Measurements from ENCODE around the gene NDUFS2. TPM values are rescaled to one million over a fixed set of nuclear protein-coding genes. Genes with fewer than 3 reads are reported as not detected.

The NDUFS2 gene
- total RNA-seq, 2 donors from 2014 or later, result 83.5 to 100.0 TPM

DNA sequence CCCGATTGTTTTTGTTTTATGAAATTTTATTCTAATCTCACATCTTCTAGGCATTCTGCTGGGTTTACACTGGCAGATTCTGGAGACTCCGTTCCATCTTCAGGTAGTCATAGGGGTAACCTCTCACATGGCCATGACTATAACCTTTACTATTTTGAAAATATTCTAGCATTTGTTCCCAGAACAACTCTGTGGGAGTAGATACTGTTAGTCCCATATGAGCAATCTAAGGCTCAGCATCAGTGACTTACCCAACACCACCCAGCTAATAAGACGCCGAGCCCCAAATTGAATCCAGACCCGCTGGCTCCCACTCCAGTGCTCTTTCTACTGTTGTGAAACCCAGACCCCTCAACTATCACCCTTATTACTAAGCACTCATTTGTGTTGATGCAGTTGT is 13.1 kb upstream of the NDUFS2 start:
- no peaks in the 10 kb centered on the region for H3K36me3 ChIP-seq (ENCODE audit: control insufficient read depth, insufficient read depth, low read length)
- TF ChIP-seq, protein P1, sequence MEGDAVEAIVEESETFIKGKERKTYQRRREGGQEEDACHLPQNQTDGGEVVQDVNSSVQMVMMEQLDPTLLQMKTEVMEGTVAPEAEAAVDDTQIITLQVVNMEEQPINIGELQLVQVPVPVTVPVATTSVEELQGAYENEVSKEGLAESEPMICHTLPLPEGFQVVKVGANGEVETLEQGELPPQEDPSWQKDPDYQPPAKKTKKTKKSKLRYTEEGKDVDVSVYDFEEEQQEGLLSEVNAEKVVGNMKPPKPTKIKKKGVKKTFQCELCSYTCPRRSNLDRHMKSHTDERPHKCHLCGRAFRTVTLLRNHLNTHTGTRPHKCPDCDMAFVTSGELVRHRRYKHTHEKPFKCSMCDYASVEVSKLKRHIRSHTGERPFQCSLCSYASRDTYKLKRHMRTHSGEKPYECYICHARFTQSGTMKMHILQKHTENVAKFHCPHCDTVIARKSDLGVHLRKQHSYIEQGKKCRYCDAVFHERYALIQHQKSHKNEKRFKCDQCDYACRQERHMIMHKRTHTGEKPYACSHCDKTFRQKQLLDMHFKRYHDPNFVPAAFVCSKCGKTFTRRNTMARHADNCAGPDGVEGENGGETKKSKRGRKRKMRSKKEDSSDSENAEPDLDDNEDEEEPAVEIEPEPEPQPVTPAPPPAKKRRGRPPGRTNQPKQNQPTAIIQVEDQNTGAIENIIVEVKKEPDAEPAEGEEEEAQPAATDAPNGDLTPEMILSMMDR (conservative IDR thresholded peaks at IDR 0.05), result no peak
- no peak for DNase-seq
- H3K4me3 ChIP-seq (ENCODE audit: low read length), result no peak overlapping the region
- no peaks in the 10 kb centered on the region for H3K36me3 Mint-ChIP-seq (ENCODE audit: low read depth)
- no peak overlapping the region for H3K27ac ChIP-seq (ENCODE audit: low read depth, low read length)
- no peaks in the 10 kb centered on the region for H3K27me3 Mint-ChIP-seq (ENCODE audit: insufficient read depth)
- no peaks in the 10 kb centered on the region for H3K9me3 Mint-ChIP-seq
- 89 to 97% methylated on average over 1 to 5 of the region's 5 CpGs for WGBS, 2 experiments (ENCODE audit: insufficient coverage in 1 of 2, insufficient read length in 1 of 2)
- H3K27me3 ChIP-seq (ENCODE audit: control insufficient read depth, insufficient read depth, low read length, poor library complexity, severe bottlenecking), result no peaks in the 10 kb centered on the region
- H3K4me1 ChIP-seq (ENCODE audit: control insufficient read depth, insufficient read depth, low read length), result no peaks in the 10 kb centered on the region
- H3K4me3 Mint-ChIP-seq, result no peak overlapping the region
- peaks cover 4% of the 10 kb centered on the region for H3K4me1 Mint-ChIP-seq
- H3K9me3 ChIP-seq (ENCODE audit: control insufficient read depth, low read length), result no peaks in the 10 kb centered on the region
- no peak overlapping the region for H3K27ac Mint-ChIP-seq
- no peak overlapping the region for H3K9ac ChIP-seq (ENCODE audit: extremely low read depth, low read length, poor library complexity, severe bottlenecking)

DNA sequence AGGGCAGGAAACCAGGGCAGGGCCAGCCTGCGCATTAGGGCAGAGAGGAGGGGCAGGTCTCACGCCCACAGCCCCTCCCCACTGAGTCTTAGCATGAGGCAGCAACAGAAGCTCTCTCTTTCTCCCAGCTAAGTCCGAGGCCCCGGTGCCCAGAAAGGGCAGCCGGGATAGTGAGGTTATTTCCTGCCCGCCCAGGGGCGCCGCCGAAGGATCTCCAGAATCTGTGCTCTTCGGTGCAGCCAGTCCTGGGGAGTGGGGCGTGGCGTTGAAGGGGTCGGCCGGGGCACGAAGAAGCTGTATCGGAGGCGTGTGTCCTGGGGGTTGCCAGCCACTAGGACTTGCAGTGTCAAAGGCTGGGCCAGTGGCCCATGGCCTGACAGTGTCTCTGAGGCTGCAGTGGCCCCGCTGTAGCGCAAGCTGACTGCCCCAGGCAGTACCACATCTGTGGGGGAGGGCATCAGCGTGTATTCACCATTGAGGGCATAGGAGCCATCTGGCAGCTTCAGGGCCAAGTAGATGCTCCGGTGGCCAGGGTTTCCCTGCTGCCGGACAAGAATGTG is 11.1 kb upstream of the NDUFS2 start:
- Histone ChIP-seq H3K4me3 (ENCODE audit: low read length) (no peak overlapping the region), H3K27me3 (ENCODE audit: control insufficient read depth, insufficient read depth, low read length, poor library complexity, severe bottlenecking) (no peaks in the 10 kb centered on the region), H3K9ac (ENCODE audit: extremely low read depth, low read length, poor library complexity, severe bottlenecking) (no peak overlapping the region), H3K4me1 (ENCODE audit: control insufficient read depth, insufficient read depth, low read length) (no peaks in the 10 kb centered on the region), H3K36me3 (ENCODE audit: control insufficient read depth, insufficient read depth, low read length) (no peaks in the 10 kb centered on the region), H3K27ac (ENCODE audit: low read depth, low read length) (no peak overlapping the region), H3K9me3 (ENCODE audit: control insufficient read depth, low read length) (no peaks in the 10 kb centered on the region)
- H3K27ac Mint-ChIP-seq, result peak overlapping the region; percentile 59
- H3K27me3 Mint-ChIP-seq (ENCODE audit: insufficient read depth), result no peaks in the 10 kb centered on the region
- TF ChIP-seq, protein P1 (conservative IDR thresholded peaks at IDR 0.05), result no peak
- DNase-seq, result peak; percentile 77
- no peak overlapping the region for H3K4me3 Mint-ChIP-seq
- no peaks in the 10 kb centered on the region for H3K36me3 Mint-ChIP-seq (ENCODE audit: low read depth)
- 86 to 94% methylated on average over 17 to 22 of the region's 22 CpGs for WGBS, 2 experiments (ENCODE audit: insufficient coverage in 1 of 2, insufficient read length in 1 of 2)
- no peaks in the 10 kb centered on the region for H3K9me3 Mint-ChIP-seq
- H3K4me1 Mint-ChIP-seq, result peaks cover 4% of the 10 kb centered on the region

DNA sequence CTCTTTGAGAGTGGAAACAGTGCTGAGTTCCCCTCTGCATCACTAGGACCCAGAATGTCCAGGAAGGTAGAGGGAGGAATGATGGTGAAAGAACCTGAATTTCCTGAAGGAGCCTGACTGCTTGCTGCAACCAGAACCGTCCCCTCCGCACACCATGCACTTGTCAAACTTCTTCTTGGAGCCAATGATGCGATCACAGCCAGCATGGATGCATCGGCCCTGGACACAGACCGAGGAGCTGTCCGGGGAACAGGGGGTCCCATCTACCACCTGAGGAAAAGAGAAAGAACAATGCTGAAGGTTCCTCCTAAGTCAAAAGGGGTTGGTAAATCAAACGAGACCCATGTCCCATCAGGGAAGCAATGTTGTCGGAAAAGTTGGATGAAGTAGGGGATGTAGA is 10.2 kb upstream of the NDUFS2 start:
- no peak overlapping the region for H3K4me3 ChIP-seq (ENCODE audit: low read length)
- H3K27me3 ChIP-seq (ENCODE audit: control insufficient read depth, insufficient read depth, low read length, poor library complexity, severe bottlenecking), result no peaks in the 10 kb centered on the region
- Mint-ChIP-seq H3K36me3 (ENCODE audit: low read depth) (no peaks in the 10 kb centered on the region), H3K27me3 (ENCODE audit: insufficient read depth) (no peaks in the 10 kb centered on the region), H3K27ac (peak overlapping the region; percentile 18), H3K4me1 (peaks cover 8% of the 10 kb centered on the region), H3K9me3 (no peaks in the 10 kb centered on the region), H3K4me3 (no peak overlapping the region)
- H3K4me1 ChIP-seq (ENCODE audit: control insufficient read depth, insufficient read depth, low read length), result no peaks in the 10 kb centered on the region
- no peak overlapping the region for H3K27ac ChIP-seq (ENCODE audit: low read depth, low read length)
- H3K36me3 ChIP-seq (ENCODE audit: control insufficient read depth, insufficient read depth, low read length), result no peaks in the 10 kb centered on the region
- H3K9me3 ChIP-seq (ENCODE audit: control insufficient read depth, low read length), result no peaks in the 10 kb centered on the region
- TF ChIP-seq, protein P1 (conservative IDR thresholded peaks at IDR 0.05), result no peak
- no peak overlapping the region for H3K9ac ChIP-seq (ENCODE audit: extremely low read depth, low read length, poor library complexity, severe bottlenecking)
- WGBS, 2 experiments (ENCODE audit: insufficient coverage in 1 of 2, insufficient read length in 1 of 2), result 83 to 98% methylated on average over 6 to 8 of the region's 8 CpGs
- DNase-seq, result no peak
